Measurements from ENCODE around the gene SCAF1.

GRCh38 chr19:49614096-49614833 lies 27.7 kb upstream of the SCAF1 start:
- TF ChIP-seq POLR2A (IDR thresholded peaks at IDR 0.05) (no peak), CTCF (IDR thresholded peaks at IDR 0.05) (no peak)
